Tibial artery (tissue), 4 donors: ENCODE data around the gene ARHGAP35.
"Not testable (repeated sequence)": the region's sequence is repeated elsewhere in the genome, so short reads cannot be mapped to it uniquely, and the experiment has no call there.

Source experiments
- DNase-seq, 2 donors: peaks; one replicate each; pipeline ENCODE4 v3.0.0-alpha.2; 2019
- H3K27ac ChIP-seq, 2 donors: fragments of 200-600 bp; sonication (generic) in 1 of 2; 1 replicate in 1 of 2; 2 replicates in 1 of 2; pipeline ENCODE4 v1.5.1; 2018 to 2019; ENCODE audit warnings: mild to moderate bottlenecking in 1 of 2
- H3K27me3 ChIP-seq, 2 donors: fragments of 200-600 bp; sonication (generic) in 1 of 2; one replicate each; pipeline versions ENCODE4 v1.5.1 to v1.6.0; 2016 to 2019
- H3K36me3 ChIP-seq, 3 donors: fragments of 200-600 bp; sonication (generic) in 2 of 3; one replicate each; pipeline ENCODE4 v1.5.1; 2016 to 2019; ENCODE audit warnings: mild to moderate bottlenecking in 2 of 3
- H3K4me1 ChIP-seq, 4 donors: fragments of 200-600 bp; sonication (generic) in 2 of 4; 1 replicate in 3 of 4; 2 replicates in 1 of 4; pipeline ENCODE4 v1.5.1; 2016 to 2019
- H3K4me3 ChIP-seq, 2 donors: fragments of 200-600 bp; sonication (generic) in 1 of 2; 1 replicate in 1 of 2; 2 replicates in 1 of 2; pipeline ENCODE4 v1.5.1; 2018 to 2019; ENCODE audit warnings: mild to moderate bottlenecking in 2 of 2
- H3K9me3 ChIP-seq, 3 donors: fragments of 200-600 bp; sonication (generic) in 1 of 3; one replicate each; pipeline ENCODE4 v1.5.1; 2016 to 2019
- intact Hi-C: fragments of 100-400 bp; cut with DNase I; formaldehyde crosslinking; loops from one replicate; pipeline ENCODE4 v1.15.0; 2023; ENCODE audit warnings: low total_unique reads
- TF ChIP-seq, protein P1 (sequence below), 2 experiments: fragments of 200-600 bp in 1 of 2; fragments of 450-650 bp in 1 of 2; IDR thresholded peaks; one replicate each; pipeline ENCODE4 v1.5.1; 2017 to 2019; ENCODE audit warnings: antibody characterized with exemption in 2 of 2, mild to moderate bottlenecking in 1 of 2, moderate library complexity in 1 of 2

ARHGAP35 gene

DNA sequence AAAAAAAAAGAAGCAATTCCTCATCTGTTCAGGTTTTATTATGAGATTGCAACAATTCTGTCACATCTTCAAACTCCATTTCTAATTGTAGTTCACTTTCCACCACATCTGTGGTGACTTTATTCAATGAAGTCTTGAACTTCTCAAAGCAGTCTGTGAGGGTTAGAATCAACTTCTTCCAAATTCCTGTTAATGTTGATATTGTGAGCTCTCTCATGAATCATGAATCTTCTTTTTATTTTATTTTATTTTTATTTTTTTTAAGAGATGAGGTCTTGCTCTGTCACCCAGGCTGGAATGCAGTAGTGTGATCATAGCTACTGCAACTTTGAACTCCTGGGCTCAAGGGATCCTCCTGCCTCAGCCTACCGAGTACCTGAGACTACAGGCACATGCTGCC is 19.6 kb downstream of the ARHGAP35 start:
- no peaks in the 10 kb centered on the region for H3K9me3 ChIP-seq
- no peak overlapping the region for H3K4me3 ChIP-seq
- intact Hi-C loops = no loop called here
- H3K27ac ChIP-seq = no peak overlapping the region
- DNase-seq = no peak
- no peaks in the 10 kb centered on the region for H3K27me3 ChIP-seq
- TF ChIP-seq, protein P1, sequence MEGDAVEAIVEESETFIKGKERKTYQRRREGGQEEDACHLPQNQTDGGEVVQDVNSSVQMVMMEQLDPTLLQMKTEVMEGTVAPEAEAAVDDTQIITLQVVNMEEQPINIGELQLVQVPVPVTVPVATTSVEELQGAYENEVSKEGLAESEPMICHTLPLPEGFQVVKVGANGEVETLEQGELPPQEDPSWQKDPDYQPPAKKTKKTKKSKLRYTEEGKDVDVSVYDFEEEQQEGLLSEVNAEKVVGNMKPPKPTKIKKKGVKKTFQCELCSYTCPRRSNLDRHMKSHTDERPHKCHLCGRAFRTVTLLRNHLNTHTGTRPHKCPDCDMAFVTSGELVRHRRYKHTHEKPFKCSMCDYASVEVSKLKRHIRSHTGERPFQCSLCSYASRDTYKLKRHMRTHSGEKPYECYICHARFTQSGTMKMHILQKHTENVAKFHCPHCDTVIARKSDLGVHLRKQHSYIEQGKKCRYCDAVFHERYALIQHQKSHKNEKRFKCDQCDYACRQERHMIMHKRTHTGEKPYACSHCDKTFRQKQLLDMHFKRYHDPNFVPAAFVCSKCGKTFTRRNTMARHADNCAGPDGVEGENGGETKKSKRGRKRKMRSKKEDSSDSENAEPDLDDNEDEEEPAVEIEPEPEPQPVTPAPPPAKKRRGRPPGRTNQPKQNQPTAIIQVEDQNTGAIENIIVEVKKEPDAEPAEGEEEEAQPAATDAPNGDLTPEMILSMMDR (IDR thresholded peaks at IDR 0.05) = no peak
- peaks cover 0 to 25% (median 8%) of the 10 kb centered on the region in 4 donors for H3K4me1 ChIP-seq
- no peaks in the 10 kb centered on the region for H3K36me3 ChIP-seq

DNA sequence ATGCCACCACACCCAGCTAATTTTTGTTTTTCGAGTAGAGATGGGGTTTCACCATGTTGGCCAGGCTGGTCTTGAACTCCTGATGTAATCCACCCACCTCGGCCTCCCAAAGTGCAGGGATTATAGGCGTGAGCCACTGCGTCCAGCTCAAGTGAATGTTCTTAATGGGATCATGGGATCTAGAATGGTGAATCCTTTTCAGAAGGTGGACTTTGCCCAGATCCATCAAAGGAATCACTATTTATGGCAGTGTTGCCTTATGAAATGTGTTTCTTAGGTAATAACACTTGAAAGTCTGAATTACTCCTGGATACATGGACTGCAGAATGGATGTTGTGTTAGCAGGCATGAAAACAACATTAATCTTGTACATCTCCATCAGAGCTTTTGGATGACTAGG is 20.3 kb downstream of the ARHGAP35 start:
- Histone ChIP-seq H3K9me3 (no peaks in the 10 kb centered on the region), H3K27me3 (no peaks in the 10 kb centered on the region), H3K4me3 (no peak overlapping the region), H3K36me3 (no peaks in the 10 kb centered on the region), H3K4me1 (peaks cover 0 to 24% (median 11%) of the 10 kb centered on the region in 4 donors), H3K27ac (no peak overlapping the region)
- no peak for DNase-seq
- TF ChIP-seq, protein P1 (IDR thresholded peaks at IDR 0.05) = no peak
- intact Hi-C loops = no loop called here

DNA sequence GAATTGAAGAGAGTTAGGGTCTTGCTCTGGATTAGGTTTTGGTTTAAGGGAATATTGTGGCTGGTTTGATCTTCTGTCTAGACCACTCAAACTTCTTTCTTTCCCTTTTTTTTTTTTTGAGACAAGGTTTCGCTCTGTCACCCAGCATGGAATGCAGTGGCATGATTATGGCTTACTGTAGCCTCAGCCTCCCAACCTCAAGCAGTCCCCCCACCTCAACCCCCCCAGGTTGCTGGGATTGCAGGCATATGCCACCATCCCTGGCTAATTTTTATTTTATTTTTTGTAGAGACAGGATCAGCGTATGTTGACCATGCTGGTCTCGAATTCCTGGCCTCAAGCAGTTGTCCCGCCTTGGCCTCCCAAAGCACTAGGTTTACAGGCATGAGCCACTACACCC is 21.2 kb downstream of the ARHGAP35 start:
- DNase-seq = no peak
- TF ChIP-seq, protein P1 (IDR thresholded peaks at IDR 0.05) = no peak
- H3K27me3 ChIP-seq = no peaks in the 10 kb centered on the region
- intact Hi-C loops = no loop called here
- no peak overlapping the region for H3K27ac ChIP-seq
- no peak overlapping the region for H3K4me3 ChIP-seq
- peaks cover 0 to 29% (median 15%) of the 10 kb centered on the region in 4 donors for H3K4me1 ChIP-seq
- H3K9me3 ChIP-seq = no peaks in the 10 kb centered on the region
- H3K36me3 ChIP-seq = no peaks in the 10 kb centered on the region

DNA sequence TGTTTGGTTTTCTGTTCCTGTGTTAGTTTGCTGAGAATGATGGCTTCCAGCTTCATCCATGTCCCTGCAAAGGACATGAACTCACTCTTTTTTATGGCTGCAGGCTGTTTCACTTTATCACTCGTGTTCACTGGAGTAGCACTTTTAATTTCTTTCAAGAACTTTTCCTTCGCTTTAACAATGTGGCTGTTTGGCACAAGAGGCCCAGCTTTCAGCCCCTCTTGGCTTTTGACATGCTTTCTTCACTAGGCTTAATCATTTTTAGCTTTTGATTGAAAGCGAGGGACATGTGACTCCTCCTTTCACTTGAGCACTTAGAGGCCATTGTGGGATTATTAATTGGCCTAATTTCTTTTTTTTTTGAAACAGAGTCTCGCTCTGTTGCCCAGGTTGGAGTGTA is 22.0 kb downstream of the ARHGAP35 start:
- H3K36me3 ChIP-seq, intact Hi-C loops, DNase-seq, H3K27ac ChIP-seq, H3K9me3 ChIP-seq, H3K4me3 ChIP-seq, H3K27me3 ChIP-seq: not testable (repeated sequence)
- peaks cover 0 to 29% (median 15%) of the 10 kb centered on the region in 4 donors for H3K4me1 ChIP-seq

DNA sequence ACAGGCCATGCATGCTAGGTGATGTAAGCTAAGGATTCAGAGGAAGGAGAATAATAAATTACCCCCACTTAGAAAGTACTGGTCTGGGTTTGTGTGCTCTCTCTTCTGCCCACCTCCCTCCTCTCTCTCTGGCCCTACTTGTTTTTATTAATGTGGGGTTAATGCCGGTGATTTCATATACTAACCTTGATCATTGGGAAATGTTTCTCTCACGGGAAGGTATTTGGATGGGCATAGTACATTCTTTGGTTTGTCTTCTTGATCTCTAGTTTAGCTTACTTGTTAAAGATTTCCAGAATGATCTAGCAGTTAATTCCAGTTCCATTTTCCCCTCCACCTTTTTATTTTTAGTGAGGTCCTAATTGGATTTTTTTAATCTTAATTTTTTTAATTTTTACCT is 24.6 kb downstream of the ARHGAP35 start:
- Histone ChIP-seq H3K27ac (no peak overlapping the region), H3K4me3 (no peak overlapping the region), H3K4me1 (peaks cover 0 to 24% (median 12%) of the 10 kb centered on the region in 4 donors), H3K36me3 (no peaks in the 10 kb centered on the region), H3K9me3 (no peaks in the 10 kb centered on the region), H3K27me3 (no peaks in the 10 kb centered on the region)
- intact Hi-C loops = no loop called here
- DNase-seq = no peak
- TF ChIP-seq, protein P1 (IDR thresholded peaks at IDR 0.05) = no peak

DNA sequence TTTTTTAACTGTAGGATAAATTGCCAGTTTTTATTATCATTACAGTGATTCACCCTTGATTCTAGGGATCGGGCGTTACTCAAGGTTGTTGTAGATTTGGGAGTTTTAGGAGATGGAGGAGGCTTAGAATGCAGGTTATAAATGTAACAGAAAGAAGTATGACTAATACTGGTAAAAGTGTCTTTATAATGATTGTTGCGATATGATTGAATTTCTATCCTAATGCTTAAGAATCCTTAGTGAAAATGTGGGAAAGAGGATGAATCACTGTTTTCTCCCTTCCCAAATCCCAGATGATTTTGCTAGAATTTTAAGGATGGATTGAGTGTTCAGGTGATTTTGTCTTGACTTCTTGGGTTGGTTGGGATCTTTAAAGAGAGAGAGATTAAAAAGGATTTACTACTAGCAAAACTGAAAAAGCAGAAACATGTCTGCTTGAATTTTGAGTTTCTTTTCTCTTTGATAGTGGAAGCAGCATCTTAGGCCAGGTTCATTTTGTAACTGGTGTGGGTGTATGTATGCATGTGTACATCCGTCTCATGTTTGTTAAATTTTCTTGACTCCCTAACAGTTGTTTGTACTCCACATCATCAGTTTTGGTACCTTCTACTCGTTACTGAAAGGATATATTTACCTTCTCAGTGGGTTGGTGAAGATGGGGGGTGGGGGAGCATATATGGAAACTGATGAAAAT is 25.9 kb downstream of the ARHGAP35 start:
- TF ChIP-seq, protein P1 (IDR thresholded peaks at IDR 0.05) = no peak
- H3K27ac ChIP-seq = no peak overlapping the region
- intact Hi-C loops = no loop called here

More for the DNA sequence above, 25.9 kb downstream of the ARHGAP35 start:
- Histone ChIP-seq H3K36me3 (no peaks in the 10 kb centered on the region), H3K4me1 (peaks cover 0 to 31% (median 16%) of the 10 kb centered on the region in 4 donors), H3K4me3 (no peak overlapping the region), H3K27me3 (no peaks in the 10 kb centered on the region), H3K9me3 (no peaks in the 10 kb centered on the region)
- no peak for DNase-seq
